Mucosa of stomach (tissue), 1 donor: ENCODE measurements around the gene SEC11A.
"Not testable (repeated sequence)": the region's sequence is repeated elsewhere in the genome, so short reads cannot be mapped to it uniquely, and the experiment has no call there.

ENCODE experiments used
- H3K27me3 ChIP-seq: one replicate; pipeline ENCODE4 v1.7.0; 2013; ENCODE audit warnings: mild to moderate bottlenecking, low read length; ENCODE audit not compliant: control insufficient read depth, insufficient read depth
- H3K36me3 ChIP-seq: one replicate; pipeline ENCODE4 v1.7.0; 2013; ENCODE audit warnings: low read length; ENCODE audit not compliant: control insufficient read depth, insufficient read depth
- H3K4me1 ChIP-seq: one replicate; pipeline ENCODE4 v1.7.0; 2013; ENCODE audit warnings: mild to moderate bottlenecking, low read length; ENCODE audit not compliant: control insufficient read depth, insufficient read depth
- H3K4me3 ChIP-seq: one replicate; pipeline ENCODE4 v1.7.0; 2013; ENCODE audit warnings: low read length
- H3K9ac ChIP-seq: one replicate; pipeline ENCODE4 v1.7.0; 2013; ENCODE audit warnings: mild to moderate bottlenecking, low read length, moderate library complexity
- H3K9me3 ChIP-seq: one replicate; pipeline ENCODE4 v1.7.0; 2013; ENCODE audit warnings: mild to moderate bottlenecking, low read length, moderate library complexity; ENCODE audit not compliant: control insufficient read depth
- donor health status: Pancreatic carcinoma.

Gene SEC11A

DNA sequence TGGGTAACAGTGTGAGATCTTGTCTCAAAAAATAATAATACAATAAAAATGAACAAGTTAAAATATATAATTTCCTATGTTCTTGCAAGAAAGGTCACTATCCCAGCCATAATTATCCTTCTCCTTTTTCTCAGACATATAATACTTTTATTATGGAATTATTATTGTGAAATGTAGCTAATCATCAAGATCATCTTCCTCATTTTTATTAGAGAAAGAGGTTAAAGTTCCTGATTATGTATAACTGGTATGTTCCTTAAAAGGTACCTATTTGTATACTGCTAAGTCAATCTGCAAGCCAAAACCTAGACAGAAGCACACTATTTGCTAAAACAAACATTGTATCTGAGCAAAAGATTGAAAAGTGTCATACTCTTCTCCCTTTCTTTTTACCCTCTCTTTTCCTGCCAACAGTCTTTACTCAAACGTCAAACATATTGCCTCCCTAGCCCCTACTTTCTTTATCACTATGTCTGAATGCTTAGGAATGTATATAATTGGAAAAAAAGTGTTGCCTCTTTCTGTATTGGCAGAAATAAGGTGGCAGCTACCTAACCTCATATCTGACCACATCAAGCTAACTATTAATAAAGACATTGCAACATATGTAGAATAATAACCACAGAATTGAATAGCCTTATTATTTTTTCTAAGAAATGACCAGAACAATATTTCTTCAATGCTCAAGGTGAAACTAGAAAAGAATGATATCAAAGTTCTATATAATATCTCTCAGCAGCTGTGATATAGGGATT is 18.5 kb downstream of the SEC11A start:
- H3K9ac ChIP-seq: no peak overlapping the region
- no peak overlapping the region for H3K4me3 ChIP-seq
- H3K36me3 ChIP-seq: no peaks in the 10 kb centered on the region
- no peaks in the 10 kb centered on the region for H3K4me1 ChIP-seq
- no peaks in the 10 kb centered on the region for H3K9me3 ChIP-seq
- no peaks in the 10 kb centered on the region for H3K27me3 ChIP-seq

GRCh38 chr15:84696757-84697156 is 19.2 kb downstream of the SEC11A start:
- Histone ChIP-seq H3K4me3 (no peak overlapping the region), H3K9ac (no peak overlapping the region), H3K4me1 (no peaks in the 10 kb centered on the region), H3K27me3 (no peaks in the 10 kb centered on the region), H3K36me3 (no peaks in the 10 kb centered on the region), H3K9me3 (no peaks in the 10 kb centered on the region)

- Histone ChIP-seq H3K4me3 (no peak overlapping the region), H3K9ac (no peak overlapping the region), H3K27me3 (no peaks in the 10 kb centered on the region), H3K9me3 (no peaks in the 10 kb centered on the region), H3K4me1 (no peaks in the 10 kb centered on the region), H3K36me3 (no peaks in the 10 kb centered on the region)
Observed at GRCh38 chr15:84690342-84690741, 25.6 kb downstream of the SEC11A start.

DNA sequence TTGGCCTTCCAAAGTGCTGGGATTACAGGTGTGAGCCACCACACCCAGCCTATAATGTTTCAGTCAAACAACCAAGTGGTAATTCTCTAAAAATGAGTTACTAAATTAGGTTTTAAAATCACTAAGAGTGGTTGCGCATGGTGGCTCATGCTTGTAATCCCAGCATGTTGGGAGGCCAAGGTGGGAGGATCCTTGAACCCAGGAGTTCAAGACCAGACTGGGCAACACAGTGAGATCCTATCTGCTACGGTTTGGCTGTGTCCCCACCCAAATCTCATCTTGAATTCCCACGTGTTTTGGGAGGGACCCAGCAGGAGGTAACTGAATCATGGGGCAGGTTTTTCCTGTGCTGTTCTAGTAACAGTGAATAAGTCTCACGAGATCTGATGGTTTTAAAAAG is 26.1 kb downstream of the SEC11A start:
- no peaks in the 10 kb centered on the region for H3K36me3 ChIP-seq
- no peaks in the 10 kb centered on the region for H3K4me1 ChIP-seq
- no peaks in the 10 kb centered on the region for H3K9me3 ChIP-seq
- no peak overlapping the region for H3K4me3 ChIP-seq
- no peaks in the 10 kb centered on the region for H3K27me3 ChIP-seq
- no peak overlapping the region for H3K9ac ChIP-seq

- not testable (repeated sequence) for H3K9ac ChIP-seq, H3K27me3 ChIP-seq, H3K9me3 ChIP-seq, H3K4me3 ChIP-seq, H3K4me1 ChIP-seq, H3K36me3 ChIP-seq
Observed at GRCh38 chr15:84686446-84686845, 29.5 kb downstream of the SEC11A start.

GRCh38 chr15:84685304-84685703 is 30.6 kb downstream of the SEC11A start:
- no peak overlapping the region for H3K4me3 ChIP-seq
- no peak overlapping the region for H3K9ac ChIP-seq
- H3K27me3 ChIP-seq: no peaks in the 10 kb centered on the region
- H3K9me3 ChIP-seq: no peaks in the 10 kb centered on the region
- no peaks in the 10 kb centered on the region for H3K36me3 ChIP-seq
- no peaks in the 10 kb centered on the region for H3K4me1 ChIP-seq

DNA sequence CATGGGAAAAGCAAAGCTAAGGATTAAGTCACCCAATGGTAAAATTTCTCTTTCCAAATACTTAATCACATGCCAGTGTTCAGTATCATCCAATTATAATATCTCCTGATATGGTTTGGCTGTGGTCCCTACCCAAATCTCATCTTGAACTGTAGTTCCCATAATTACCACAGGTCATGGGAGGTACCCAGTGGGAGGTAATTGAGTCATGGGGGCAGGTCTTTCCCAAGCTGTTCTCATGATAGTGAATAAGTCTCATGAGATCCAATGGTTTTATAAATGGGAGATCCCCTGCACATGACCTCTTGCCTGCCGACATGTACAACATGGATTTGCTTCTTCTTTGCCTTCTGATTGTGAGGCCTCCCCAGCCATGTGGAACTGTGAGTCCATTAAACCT is 31.8 kb downstream of the SEC11A start:
- Histone ChIP-seq H3K36me3 (peaks cover 5% of the 10 kb centered on the region), H3K9ac (no peak overlapping the region), H3K4me1 (no peaks in the 10 kb centered on the region), H3K4me3 (no peak overlapping the region), H3K27me3 (no peaks in the 10 kb centered on the region), H3K9me3 (no peaks in the 10 kb centered on the region)

GRCh38 chr15:84681831-84682230 is 34.1 kb downstream of the SEC11A start:
- Histone ChIP-seq H3K9me3 (no peaks in the 10 kb centered on the region), H3K4me3 (no peak overlapping the region), H3K36me3 (peaks cover 6% of the 10 kb centered on the region), H3K4me1 (no peaks in the 10 kb centered on the region), H3K9ac (no peak overlapping the region), H3K27me3 (no peaks in the 10 kb centered on the region)

DNA sequence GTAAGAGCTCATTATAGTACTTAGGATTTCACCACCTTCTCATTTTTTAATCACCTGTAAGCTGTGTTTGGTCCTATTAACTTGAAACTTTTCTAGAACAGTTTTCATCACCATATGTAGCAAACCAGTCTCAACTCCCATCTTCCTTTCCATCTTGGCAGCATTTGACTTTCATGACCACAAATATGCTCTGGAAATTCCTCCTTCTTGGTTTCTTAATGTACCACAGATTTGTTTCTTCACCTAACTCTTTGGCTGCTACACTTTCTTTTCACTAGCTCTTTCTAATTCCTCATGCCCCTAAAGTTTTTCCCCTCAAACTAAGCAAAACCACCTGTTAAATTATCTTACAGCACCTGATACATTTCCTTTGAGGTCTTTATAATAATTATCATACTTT is 44.7 kb downstream of the SEC11A start:
- Histone ChIP-seq H3K4me1 (no peaks in the 10 kb centered on the region), H3K9me3 (no peaks in the 10 kb centered on the region), H3K27me3 (no peaks in the 10 kb centered on the region), H3K4me3 (no peak overlapping the region), H3K36me3 (no peaks in the 10 kb centered on the region), H3K9ac (no peak overlapping the region)

- Histone ChIP-seq H3K36me3 (no peaks in the 10 kb centered on the region), H3K9ac (no peak overlapping the region), H3K9me3 (no peaks in the 10 kb centered on the region), H3K27me3 (no peaks in the 10 kb centered on the region), H3K4me1 (no peaks in the 10 kb centered on the region), H3K4me3 (no peak overlapping the region)
Observed at GRCh38 chr15:84669726-84670125, 46.2 kb downstream of the SEC11A start.

DNA sequence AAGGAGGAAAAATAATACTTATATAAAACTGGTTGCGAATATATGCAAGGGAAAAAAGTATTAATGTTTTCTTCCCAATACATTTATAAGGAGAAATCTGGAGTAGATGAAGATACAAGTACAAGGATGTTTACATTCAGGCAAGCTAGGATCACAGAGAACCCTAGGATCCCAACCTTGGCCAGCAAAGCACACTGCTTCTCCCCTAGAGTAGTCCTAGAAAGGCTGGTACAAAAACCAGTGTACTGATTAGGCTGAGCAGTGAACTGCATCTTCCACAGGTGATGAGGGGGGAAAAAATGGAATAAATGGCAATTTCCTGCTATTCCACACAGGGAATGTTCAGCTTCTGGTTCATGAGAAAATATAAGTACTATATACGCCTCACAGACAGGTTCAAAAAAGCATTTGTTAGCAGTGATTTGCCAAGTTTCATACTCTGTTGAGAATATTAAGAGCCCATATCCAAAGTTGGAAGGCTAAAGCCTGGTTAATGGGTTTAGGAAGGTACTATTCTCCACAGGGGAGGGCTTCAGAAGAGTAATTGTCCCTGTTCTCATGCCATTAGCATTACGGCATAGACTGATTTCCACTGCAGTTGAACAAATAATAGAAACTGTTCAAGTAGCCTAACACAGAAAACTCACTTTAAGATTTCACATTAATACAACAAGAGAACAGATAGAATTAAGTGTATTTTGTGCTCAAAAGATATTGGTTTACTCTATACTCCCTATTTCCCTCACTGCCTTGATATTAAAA is 47.5 kb downstream of the SEC11A start:
- Histone ChIP-seq H3K9ac (no peak overlapping the region), H3K4me1 (no peaks in the 10 kb centered on the region), H3K27me3 (no peaks in the 10 kb centered on the region), H3K36me3 (no peaks in the 10 kb centered on the region), H3K9me3 (no peaks in the 10 kb centered on the region), H3K4me3 (no peak overlapping the region)

DNA sequence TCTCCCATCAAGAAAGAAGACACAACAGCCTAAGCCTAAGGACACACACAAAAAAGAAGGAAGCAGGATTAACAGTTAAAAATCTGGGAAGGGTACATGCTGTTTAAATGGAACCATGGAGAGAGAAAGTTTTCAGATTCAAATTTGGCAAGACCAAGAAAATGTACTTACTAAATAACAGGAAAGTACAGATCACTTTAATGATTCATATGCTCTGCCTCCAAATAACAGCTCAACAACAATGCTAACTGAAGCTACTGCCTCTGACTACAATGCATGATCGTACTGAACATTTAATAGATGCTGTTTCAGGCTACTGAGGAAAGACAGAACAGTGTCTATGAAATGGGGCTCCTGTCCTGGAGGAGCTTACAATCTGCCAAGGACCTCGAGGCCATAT is 49.6 kb downstream of the SEC11A start:
- H3K4me1 ChIP-seq: no peaks in the 10 kb centered on the region
- no peaks in the 10 kb centered on the region for H3K36me3 ChIP-seq

More for the DNA sequence above, 49.6 kb downstream of the SEC11A start:
- no peak overlapping the region for H3K4me3 ChIP-seq
- H3K9me3 ChIP-seq: no peaks in the 10 kb centered on the region
- no peak overlapping the region for H3K9ac ChIP-seq
- H3K27me3 ChIP-seq: no peaks in the 10 kb centered on the region
